GM06990 (cell line): ENCODE data around the gene CORT.
"Not testable (repeated sequence)": the region's sequence is repeated elsewhere in the genome, so short reads cannot be mapped to it uniquely, and the experiment has no call there.

Source experiments
- DNase-seq: peaks from one replicate; pipeline ENCODE4 v3.0.0-alpha.2; 2011; ENCODE audit not compliant: insufficient read length; ENCODE audit errors: extremely low read depth
- H3K27me3 ChIP-seq: replicated peaks from 2 replicates; pipeline ENCODE4 v1.6.0; 2011; ENCODE audit warnings: low read length; ENCODE audit not compliant: control insufficient read depth, insufficient read depth
- H3K36me3 ChIP-seq: 2 replicates; pipeline ENCODE4 v1.5.1; 2011; ENCODE audit warnings: low read length; ENCODE audit not compliant: control insufficient read depth, insufficient read depth
- H3K4me3 ChIP-seq: replicated peaks from 2 replicates; pipeline ENCODE4 v1.5.1; 2011; ENCODE audit warnings: low read depth, mild to moderate bottlenecking, control low read depth, low read length
- TF ChIP-seq, protein P1 (sequence below): IDR thresholded peaks from 2 replicates; pipeline ENCODE4 v1.5.1; 2011; ENCODE audit warnings: low read length, control low read depth, mild to moderate bottlenecking, inconsistent platforms; ENCODE audit not compliant: insufficient read depth, poor library complexity, severe bottlenecking

CORT gene

DNA sequence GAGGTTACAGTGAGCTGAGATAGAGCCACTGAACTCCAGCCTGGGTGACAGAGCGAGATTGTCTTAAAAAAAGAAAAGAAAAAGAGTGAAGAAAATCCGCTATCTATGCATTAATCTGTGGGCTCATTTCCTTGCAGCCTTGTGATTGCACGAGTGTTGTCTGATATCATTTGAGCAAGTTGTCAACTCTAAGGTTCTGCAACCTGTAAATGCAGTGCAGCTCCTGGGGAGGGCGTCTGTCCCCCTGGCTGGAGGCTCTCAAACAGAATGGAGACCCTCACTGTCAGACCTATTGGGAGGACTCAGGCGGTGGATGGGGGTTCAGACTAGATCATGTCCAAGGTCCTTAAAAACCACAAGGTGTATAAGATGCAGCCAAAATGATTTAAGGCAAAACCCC, 6.2 kb downstream of the CORT start:
- TF ChIP-seq, protein P1, sequence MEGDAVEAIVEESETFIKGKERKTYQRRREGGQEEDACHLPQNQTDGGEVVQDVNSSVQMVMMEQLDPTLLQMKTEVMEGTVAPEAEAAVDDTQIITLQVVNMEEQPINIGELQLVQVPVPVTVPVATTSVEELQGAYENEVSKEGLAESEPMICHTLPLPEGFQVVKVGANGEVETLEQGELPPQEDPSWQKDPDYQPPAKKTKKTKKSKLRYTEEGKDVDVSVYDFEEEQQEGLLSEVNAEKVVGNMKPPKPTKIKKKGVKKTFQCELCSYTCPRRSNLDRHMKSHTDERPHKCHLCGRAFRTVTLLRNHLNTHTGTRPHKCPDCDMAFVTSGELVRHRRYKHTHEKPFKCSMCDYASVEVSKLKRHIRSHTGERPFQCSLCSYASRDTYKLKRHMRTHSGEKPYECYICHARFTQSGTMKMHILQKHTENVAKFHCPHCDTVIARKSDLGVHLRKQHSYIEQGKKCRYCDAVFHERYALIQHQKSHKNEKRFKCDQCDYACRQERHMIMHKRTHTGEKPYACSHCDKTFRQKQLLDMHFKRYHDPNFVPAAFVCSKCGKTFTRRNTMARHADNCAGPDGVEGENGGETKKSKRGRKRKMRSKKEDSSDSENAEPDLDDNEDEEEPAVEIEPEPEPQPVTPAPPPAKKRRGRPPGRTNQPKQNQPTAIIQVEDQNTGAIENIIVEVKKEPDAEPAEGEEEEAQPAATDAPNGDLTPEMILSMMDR, result no peak
- Histone ChIP-seq H3K4me3 (no peak overlapping the region), H3K27me3 (no peaks in the 10 kb centered on the region), H3K36me3 (no peaks in the 10 kb centered on the region)
- no peak for DNase-seq

DNA sequence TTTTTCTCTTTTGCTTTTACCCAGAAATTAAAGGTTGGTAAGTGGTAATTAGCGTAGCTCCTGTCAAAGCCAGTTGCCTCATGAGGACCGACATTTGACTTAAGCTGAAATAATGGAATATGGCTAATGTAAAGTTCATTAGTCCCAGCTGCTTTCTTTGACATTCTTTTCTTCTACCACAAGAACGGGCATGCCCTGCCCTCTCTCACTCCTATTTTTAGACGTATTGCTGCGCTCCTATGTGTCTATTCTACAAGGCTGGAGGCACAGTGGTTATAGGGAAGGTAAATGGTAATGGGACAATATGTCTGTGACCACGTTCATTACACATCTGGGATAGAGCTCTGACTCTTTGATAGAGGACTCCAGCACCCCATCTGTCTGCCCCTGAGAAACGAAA, 6.8 kb downstream of the CORT start:
- no peak for DNase-seq
- TF ChIP-seq, protein P1, result no peak
- Histone ChIP-seq H3K27me3 (no peaks in the 10 kb centered on the region), H3K36me3 (peaks cover 2% of the 10 kb centered on the region), H3K4me3 (no peak overlapping the region)

DNA sequence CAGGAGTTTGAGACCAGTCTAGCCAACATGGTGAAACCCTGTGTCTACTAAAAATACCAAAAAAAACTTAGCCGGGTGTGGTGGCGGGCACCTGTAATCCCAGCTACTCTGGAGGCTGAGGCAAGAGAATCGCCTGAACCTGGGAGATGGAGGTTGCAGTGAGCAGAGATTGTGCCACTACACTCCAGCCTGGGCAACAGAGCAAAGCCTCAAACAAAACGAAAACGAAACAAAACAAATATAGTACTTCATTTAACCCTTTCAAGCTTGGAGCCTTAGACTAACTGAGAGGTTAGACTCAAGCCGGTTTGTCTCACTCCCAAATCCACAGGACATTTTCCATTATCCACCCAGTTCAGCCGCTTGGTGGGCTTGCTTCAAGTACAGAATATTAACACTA, 7.6 kb downstream of the CORT start:
- not testable (repeated sequence) for H3K27me3 ChIP-seq, H3K36me3 ChIP-seq, H3K4me3 ChIP-seq, DNase-seq

DNA sequence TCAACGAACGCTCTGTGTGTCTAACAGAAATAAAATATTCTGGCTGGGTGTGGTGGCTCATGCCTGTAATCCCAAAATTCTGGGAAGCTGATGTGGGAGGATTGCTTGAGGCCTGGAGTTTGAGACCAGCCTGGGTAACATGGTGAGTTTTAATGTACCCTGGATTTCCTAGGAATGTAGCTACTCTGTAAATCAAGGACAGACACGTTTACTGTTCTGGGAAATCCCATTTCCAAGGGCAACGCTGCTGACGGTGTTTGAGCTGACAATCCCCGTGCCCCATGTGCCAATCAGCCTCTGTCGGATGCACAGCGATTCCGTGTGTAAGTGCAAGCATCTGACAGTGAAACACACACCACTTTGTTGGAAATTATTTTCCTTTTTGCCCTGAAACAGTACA, 8.0 kb downstream of the CORT start:
- DNase-seq, result no peak
- Histone ChIP-seq H3K36me3 (peaks cover 6% of the 10 kb centered on the region), H3K4me3 (no peak overlapping the region), H3K27me3 (no peaks in the 10 kb centered on the region)
- TF ChIP-seq, protein P1, result no peak

DNA sequence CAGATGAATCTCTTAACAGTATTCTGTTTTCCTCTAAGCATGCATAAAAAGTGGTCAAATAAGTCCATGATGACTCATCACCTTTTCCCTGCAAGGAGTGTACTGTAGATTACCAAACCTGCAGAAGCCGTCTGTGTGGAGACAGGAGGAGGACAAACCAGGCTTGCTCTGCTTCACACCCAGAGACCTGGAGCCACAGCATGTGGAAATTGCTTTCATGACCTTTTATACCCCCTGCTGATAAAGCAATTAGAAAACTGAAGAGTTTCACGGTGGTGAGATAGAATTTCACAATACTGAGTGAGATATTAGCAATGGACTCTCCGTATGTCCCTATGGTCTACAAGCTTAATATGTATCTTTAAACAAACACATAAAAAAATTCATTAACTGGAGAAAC, 9.4 kb downstream of the CORT start:
- no peak for DNase-seq
- TF ChIP-seq, protein P1, result no peak
- H3K27me3 ChIP-seq, result no peaks in the 10 kb centered on the region
- peaks cover 11% of the 10 kb centered on the region for H3K36me3 ChIP-seq
- no peak overlapping the region for H3K4me3 ChIP-seq

DNA sequence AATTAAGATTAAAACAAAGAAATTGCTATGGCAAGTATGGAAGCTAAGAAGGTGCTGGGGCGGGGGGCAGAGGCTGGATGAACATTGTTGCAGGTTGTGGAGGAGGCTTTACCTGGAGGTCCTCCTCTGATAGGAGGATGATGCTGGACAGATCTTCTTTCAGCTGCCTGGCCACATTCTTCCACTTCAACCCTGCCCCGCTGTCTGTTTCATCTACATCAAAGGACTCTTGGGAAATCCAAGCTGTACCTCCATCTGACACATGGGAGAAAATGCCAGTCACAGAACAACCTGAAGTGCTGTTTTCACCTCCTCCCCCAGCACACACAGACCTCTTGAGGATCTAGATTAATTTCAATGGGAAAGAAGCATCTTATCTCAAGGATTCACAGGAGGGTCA, 17.2 kb downstream of the CORT start:
- DNase-seq, result no peak
- Histone ChIP-seq H3K36me3 (peaks cover 19% of the 10 kb centered on the region), H3K4me3 (no peak overlapping the region), H3K27me3 (no peaks in the 10 kb centered on the region)
- TF ChIP-seq, protein P1, result no peak

DNA sequence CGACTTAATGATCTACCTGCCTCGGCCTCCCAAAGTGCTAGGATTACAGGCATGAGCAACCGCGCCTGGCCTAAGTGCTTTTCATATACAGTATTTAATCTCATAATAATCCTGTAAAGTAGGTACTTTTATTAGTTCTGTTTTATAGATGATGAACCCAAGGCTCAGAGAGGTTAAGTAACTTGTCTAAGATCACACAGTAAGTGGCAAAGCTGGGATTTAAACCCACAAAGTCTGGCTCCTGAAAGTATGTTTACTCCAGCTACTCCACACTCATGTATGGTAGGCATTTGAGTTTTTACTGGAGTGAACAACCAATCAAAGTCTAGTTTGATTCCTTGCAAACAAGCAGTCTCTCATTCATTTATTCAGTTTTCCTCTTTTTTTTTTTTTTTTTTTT, 20.2 kb downstream of the CORT start:
- no peak for DNase-seq
- Histone ChIP-seq H3K4me3 (no peak overlapping the region), H3K36me3 (peaks cover 9% of the 10 kb centered on the region), H3K27me3 (no peaks in the 10 kb centered on the region)
- TF ChIP-seq, protein P1, result no peak
